Muscle of back (tissue), 11 donors: ENCODE data around the gene UBQLN4. TPM values are rescaled to one million over a fixed set of nuclear protein-coding genes. Genes with fewer than 3 reads are reported as not detected.
A peak's percentile ranks its signal among the peaks of the same experiment; 100 is the strongest.

Source experiments
- DNase-seq, 3 donors: peaks; one replicate each; pipeline versions ENCODE4 v3.0.0 to v3.0.0-alpha.2; 2013
- polyA plus RNA-seq, 10 donors: library from polyadenylated mRNA; unstranded; fragments of 120-200 nt; gene quantifications; one replicate each; pipeline ENCODE4 v1.2.1, GENCODE V29; 2013; ENCODE audit not compliant: insufficient read length in 10 of 10

UBQLN4 gene
- polyA plus RNA-seq, 10 donors: 37.6 to 47.4 (median 43.0) TPM

GRCh38 chr1:156021093-156021428, 32.5 kb downstream of the UBQLN4 start:
- no peak for DNase-seq

DNA sequence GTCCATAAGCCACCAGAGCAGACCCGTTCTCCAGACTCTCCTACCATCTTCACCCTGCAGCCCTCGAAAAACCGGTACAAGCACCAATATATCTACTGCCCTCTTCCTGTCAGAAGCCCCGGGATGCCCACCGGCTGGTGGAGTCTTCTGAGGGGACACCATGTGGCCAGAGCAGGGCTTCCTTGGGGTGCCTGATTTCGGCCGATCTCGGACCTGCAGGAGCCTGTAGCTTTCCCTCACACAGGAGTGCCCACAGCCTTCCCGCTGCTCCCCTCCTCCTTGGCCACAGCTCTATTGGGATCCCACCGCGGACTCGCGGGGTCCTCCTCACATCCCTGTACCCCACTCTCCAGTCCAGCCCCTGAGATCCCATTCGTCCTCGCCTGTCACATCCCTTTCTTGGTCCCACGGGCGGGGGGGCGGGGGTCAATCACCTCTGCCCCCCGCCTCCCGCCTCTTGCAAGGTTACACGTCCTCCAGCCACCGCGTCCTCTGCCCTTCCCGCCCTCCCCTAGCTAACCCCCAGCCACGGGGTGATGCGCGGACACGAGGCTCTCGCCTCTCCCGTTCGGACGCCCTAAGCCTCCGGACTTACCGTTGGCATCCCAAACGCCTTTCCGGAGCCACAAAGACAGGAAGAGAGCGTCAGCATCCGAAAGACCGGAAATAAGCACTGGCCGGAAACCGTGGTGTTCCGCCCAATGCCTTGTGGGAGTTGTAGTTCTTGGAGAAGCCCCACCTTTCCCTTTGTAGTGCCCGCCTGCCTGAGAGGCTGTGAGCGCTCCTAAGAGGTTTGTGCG, 33.1 kb downstream of the UBQLN4 start, which contains the start of gene SSR2:
TSS of gene SSR2 (minus strand) at position 659 of the 800 bp plus-strand sequence. CDS start 784 bp downstream, outside the sequence.
- peak; percentile 92 to 96 (median 93) for DNase-seq

DNA sequence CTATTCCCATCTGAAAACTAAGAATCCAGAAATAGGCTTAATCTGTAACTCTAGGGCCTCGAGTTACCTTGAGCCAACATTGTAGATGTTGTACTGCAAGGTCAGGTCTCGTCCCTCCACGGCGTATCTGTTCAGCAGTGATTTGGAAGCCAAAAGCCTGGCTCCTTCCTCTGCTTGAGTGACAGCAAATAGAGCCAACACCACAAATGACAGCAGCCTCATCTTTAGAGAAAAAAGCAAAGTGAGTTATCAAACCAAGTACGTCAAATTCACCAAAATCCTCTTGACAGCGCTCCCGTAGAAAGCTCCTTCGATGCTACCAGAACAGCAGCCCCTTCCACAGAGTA, 33.7 kb downstream of the UBQLN4 start:
- DNase-seq: no peak

GRCh38 chr1:156014829-156015228, 38.8 kb downstream of the UBQLN4 start:
- DNase-seq: no peak

GRCh38 chr1:156012051-156012817, 41.4 kb downstream of the UBQLN4 start:
- no peak for DNase-seq

GRCh38 chr1:156009404-156009803, 44.2 kb downstream of the UBQLN4 start:
- no peak for DNase-seq

DNA sequence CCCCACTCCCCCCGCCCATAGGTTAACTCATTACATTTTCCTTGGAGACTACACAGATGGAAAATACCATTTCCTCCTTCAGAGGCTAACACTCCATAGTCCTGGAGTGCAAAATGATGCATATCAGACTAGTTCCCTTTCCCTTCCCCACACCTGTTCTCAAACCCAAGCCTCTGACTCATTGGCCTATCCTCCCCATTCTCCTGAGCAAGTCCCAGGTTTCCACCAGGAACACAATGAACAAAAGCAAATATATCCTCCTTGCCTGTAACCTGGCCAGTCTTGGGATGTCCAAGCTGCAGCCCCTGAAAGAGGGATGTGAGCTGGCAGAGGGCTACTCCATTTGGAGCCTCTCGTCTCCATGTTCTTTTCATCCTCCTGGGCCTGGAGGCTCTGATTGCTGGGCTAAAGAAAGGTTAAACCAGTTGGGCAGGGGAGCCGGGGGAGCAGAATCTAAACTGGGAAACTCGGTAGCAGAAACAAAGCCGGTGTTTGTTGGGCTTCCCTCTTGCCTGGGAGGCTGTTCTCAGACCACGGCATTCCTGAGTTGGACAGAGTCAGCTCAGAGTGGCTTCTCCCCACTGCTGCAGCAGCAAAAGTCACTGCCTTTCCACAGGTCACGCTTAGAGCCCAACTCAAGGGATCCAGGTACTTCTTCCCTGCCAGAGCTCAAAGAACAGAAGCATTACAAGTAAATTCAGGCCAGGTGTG, 46.8 kb downstream of the UBQLN4 start:
- DNase-seq: no peak

DNA sequence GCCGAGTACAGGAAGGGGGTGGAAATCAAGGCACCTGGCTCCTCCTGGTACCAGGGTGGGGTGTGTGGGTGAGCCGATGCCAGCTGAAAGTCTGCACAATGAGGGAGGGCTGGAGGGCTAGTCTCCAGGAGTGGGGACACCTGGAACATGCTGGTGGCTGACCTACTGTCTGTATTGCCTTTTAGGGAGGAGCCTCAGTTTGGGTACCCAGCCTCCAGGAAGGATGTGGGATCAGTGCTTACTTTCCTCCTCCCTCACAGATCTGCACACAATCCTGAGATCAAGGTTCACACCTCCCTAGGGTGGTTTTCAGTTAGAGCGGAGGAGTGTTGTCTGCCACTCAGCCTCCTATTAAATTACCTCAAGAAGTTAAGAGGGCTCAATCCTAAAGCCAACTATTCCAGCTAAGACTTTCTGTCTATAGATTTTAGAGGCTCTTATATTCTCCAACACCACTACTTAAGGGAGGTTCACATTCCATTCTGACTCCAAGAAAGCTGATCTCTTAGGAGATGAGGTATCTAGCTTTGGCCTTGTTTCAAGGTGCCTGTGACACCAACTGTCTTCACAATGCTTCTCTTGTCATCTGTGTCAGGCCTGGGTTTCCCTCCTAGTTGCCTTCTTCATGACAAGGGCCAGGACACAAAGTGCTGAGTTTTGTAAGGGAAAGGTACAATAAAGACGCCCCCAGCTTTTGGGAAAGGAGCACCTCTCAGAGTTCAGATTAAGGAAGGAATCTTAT, 48.6 kb downstream of the UBQLN4 start:
- DNase-seq: peak in 1 of 3 donors; percentile 18

GRCh38 chr1:156003923-156004188, 49.7 kb downstream of the UBQLN4 start:
- DNase-seq: no peak

- DNase-seq: no peak
These were observed 51.2 kb downstream of the UBQLN4 start for GRCh38 chr1:156002188-156002911.

DNA sequence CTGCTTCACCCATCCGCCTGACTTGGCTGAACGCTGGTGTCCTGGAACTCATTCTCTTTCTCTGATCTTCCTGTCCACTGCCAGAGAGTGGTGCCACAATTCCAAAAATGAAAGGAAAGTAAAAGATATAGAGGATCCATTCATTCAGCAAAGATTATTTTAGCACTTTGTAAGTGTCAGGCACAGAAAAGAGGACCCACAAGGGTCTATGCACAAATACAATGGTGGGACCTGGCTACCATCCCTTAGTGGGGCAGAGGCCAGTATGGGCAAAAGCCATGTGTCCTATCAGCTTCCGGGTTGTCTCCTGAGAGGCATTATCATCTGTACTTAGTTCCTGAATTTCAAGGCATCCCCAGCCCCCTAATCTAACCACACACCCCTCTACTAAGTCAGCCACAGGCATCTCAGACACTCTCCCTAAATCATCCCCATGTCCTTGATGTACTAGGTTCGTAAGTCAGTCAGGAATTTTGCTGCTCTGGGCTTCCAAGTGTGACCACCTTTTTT, 51.9 kb downstream of the UBQLN4 start:
- DNase-seq: peak in 2 of 3 donors; percentile 21 to 45

DNA sequence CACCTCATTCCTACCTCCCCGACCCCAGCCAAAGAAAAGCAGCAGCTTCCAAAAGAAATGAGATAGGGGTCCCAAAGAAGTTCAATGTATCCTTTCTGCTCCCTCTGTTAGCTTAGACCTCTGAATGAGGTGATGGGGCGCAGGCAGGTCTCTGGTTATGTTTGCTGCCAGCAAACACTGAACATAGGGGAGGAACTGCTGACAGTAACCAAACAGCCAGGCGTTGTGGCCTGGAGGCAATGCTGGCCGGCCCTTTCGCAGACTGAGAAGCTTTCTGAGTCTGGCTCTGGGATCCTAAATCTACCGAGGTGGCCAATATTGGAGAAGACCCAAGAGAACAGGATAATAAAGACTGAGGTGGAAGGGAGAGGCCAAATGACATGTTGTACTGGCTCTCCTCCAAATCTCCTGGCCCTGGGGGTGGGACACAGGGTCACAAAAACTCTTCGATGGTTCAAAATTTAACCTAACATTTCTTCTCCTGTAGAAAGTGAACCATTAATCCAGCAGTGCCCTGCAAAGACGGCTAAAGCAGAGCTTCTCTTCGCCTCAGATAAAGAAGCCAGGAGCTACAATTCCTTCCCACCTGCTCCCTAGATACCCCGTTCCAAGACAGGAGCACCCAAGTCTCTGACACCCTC, 52.5 kb downstream of the UBQLN4 start:
- peak in 1 of 3 donors; percentile 5 for DNase-seq

- DNase-seq: no peak
These were observed 53.6 kb downstream of the UBQLN4 start for GRCh38 chr1:155999964-156000363.

- DNase-seq: no peak
These were observed 57.4 kb downstream of the UBQLN4 start for GRCh38 chr1:155996166-155996565.

DNA sequence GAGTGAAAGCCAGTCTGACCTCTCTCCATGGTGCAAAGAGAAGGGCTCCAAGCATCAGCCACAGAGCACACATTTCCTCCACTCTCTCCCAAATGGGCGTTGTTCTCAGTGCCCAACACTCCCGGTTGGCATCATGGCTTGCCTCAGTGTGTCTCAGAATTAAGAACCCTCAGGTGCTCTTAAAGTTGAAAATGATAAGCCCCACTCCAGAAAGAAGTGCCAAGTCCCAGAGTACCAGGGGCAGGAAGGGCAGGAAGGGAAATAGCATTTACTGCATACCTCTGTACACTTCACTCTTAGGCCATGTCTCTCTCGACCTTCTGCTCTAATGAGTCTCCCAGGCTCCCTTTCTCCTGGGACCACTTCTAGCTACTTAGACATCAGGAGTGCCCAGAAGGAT, 60.0 kb downstream of the UBQLN4 start:
- DNase-seq: no peak

DNA sequence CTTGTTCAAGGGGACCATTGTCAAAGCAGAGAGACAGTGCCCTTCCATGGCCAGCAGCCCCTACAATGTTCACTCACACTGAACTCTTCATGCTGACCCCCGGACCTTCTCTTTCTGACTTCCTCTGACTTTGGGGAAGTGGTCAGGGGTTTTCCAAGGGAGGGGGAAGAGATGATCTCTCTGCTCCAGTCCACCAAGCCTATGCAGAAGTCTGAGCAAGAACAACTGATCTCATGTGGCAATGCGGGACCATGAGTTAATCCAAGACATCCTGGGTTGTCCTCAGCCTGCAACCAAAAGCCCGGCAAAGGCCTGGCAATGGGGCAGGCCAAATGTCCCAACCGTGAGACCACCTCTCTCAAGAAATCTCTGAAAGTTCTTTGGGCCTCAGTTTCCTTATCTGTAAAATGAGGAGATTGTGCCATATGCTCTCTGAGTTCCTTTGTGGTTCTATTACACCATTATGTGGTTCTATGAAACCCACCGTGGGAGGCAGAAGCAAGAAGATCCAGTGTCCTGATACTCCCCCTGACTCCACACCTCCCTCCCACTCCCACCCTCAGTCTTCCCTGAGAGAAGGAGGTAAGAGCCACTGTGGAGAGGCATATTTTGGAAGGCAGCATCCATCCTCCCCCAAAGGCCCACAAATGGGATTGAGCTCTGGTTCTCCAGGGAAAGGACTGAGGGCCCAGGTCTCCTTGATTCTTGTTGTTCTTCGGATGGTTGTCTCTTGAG, 63.4 kb downstream of the UBQLN4 start:
- DNase-seq: peak in 1 of 3 donors; percentile 24

GRCh38 chr1:155989242-155990004, 64.2 kb downstream of the UBQLN4 start:
- peak in 2 of 3 donors; percentile 78 to 87 for DNase-seq
